NCI-H1930 (cell line): ENCODE results near the gene CEACAM3.

Experiments
- DNase-seq, 2 experiments: peaks; one replicate each; lab custom pipeline; 2025; lab: John Stamatoyannopoulos, UW

Gene CEACAM3

GRCh38 chr19:41792513-41793413 lies 3.6 kb upstream of the CEACAM3 start:
- no peak for DNase-seq

GRCh38 chr19:41793414-41793727 lies 3.0 kb upstream of the CEACAM3 start:
- DNase-seq, result no peak

- peak; percentile 52 to 72 for DNase-seq
Measured at GRCh38 chr19:41795031-41795461, 1.3 kb upstream of the CEACAM3 start.

- no peak for DNase-seq
Measured at GRCh38 chr19:41796901-41797300, 514 bp downstream of the CEACAM3 start.

- no peak for DNase-seq
Measured at GRCh38 chr19:41799444-41800000, 3.1 kb downstream of the CEACAM3 start.

GRCh38 chr19:41801031-41801430 lies 4.6 kb downstream of the CEACAM3 start:
- no peak for DNase-seq

- DNase-seq, result no peak
Measured at GRCh38 chr19:41801792-41802211, 5.4 kb downstream of the CEACAM3 start.

GRCh38 chr19:41802770-41803169 lies 6.4 kb downstream of the CEACAM3 start:
- DNase-seq, result no peak

- no peak for DNase-seq
Measured at GRCh38 chr19:41804336-41804735, 7.9 kb downstream of the CEACAM3 start.

- no peak for DNase-seq
Measured at GRCh38 chr19:41807176-41807575, 10.8 kb downstream of the CEACAM3 start.

GRCh38 chr19:41808663-41809566 lies 12.5 kb downstream of the CEACAM3 start:
- no peak for DNase-seq

GRCh38 chr19:41810301-41810700 lies 13.9 kb downstream of the CEACAM3 start:
- no peak for DNase-seq

GRCh38 chr19:41811036-41811435 lies 14.6 kb downstream of the CEACAM3 start:
- DNase-seq, result no peak

- DNase-seq, result no peak
Measured at GRCh38 chr19:41811981-41812380, 15.6 kb downstream of the CEACAM3 start.

- DNase-seq, result no peak
Measured at GRCh38 chr19:41813911-41814310, 17.5 kb downstream of the CEACAM3 start.

- no peak for DNase-seq
Measured at GRCh38 chr19:41815301-41815700, 18.9 kb downstream of the CEACAM3 start.

- no peak for DNase-seq
Measured at GRCh38 chr19:41816761-41817160, 20.4 kb downstream of the CEACAM3 start.

GRCh38 chr19:41821003-41821735 lies 24.8 kb downstream of the CEACAM3 start:
- peak; percentile 68 to 77 for DNase-seq

GRCh38 chr19:41837981-41838708 lies 41.8 kb downstream of the CEACAM3 start:
- no peak for DNase-seq

GRCh38 chr19:41839211-41839610 lies 42.8 kb downstream of the CEACAM3 start:
- no peak for DNase-seq

GRCh38 chr19:41843371-41843770 lies 47.0 kb downstream of the CEACAM3 start:
- DNase-seq, result no peak
